Activated CD8-positive, alpha-beta memory T cell treated with anti-CD3 and anti-CD28 coated beads, Interleukin-2, amount 50 U/mL, for 1 hour (primary cell): ENCODE data around the gene TTC33.
"Not testable (repeated sequence)": the region's sequence is repeated elsewhere in the genome, so short reads cannot be mapped to it uniquely, and the experiment has no call there.

Experiments
- DNase-seq: peaks from one replicate; pipeline ENCODE4 v3.0.0-alpha.2; 2020; ENCODE audit errors: extremely low read depth

Gene TTC33

GRCh38 chr5:40653221-40654022, 102.3 kb downstream of the TTC33 start:
- DNase-seq: no peak

GRCh38 chr5:40652441-40653220, 103.1 kb downstream of the TTC33 start:
- DNase-seq: no peak

GRCh38 chr5:40651201-40651600, 104.6 kb downstream of the TTC33 start:
- no peak for DNase-seq

- DNase-seq: no peak
These were observed 106.2 kb downstream of the TTC33 start for GRCh38 chr5:40649463-40650030.

GRCh38 chr5:40648150-40648549, 107.6 kb downstream of the TTC33 start:
- no peak for DNase-seq

- no peak for DNase-seq
These were observed 109.5 kb downstream of the TTC33 start for GRCh38 chr5:40646266-40646665.

- not testable (repeated sequence) for DNase-seq
These were observed 116.2 kb downstream of the TTC33 start for GRCh38 chr5:40639531-40639930.

- DNase-seq: no peak
These were observed 121.2 kb downstream of the TTC33 start for GRCh38 chr5:40634593-40634992.

- DNase-seq: no peak
These were observed 121.6 kb downstream of the TTC33 start for GRCh38 chr5:40634154-40634553.

GRCh38 chr5:40631236-40631635, 124.5 kb downstream of the TTC33 start:
- no peak for DNase-seq

GRCh38 chr5:40630126-40630525, 125.6 kb downstream of the TTC33 start:
- DNase-seq: no peak

- DNase-seq: no peak
These were observed 127.4 kb downstream of the TTC33 start for GRCh38 chr5:40628407-40628806.

- DNase-seq: no peak
These were observed 128.1 kb downstream of the TTC33 start for GRCh38 chr5:40627706-40628105.

- DNase-seq: no peak
These were observed 129.0 kb downstream of the TTC33 start for GRCh38 chr5:40626801-40627200.

- DNase-seq: peak; percentile 5
These were observed 132.0 kb downstream of the TTC33 start for GRCh38 chr5:40623480-40624420.

GRCh38 chr5:40622463-40623252, 133.1 kb downstream of the TTC33 start:
- no peak for DNase-seq

- no peak for DNase-seq
These were observed 136.3 kb downstream of the TTC33 start for GRCh38 chr5:40619421-40619820.

- DNase-seq: no peak
These were observed 136.8 kb downstream of the TTC33 start for GRCh38 chr5:40618926-40619325.

- DNase-seq: no peak
These were observed 139.0 kb downstream of the TTC33 start for GRCh38 chr5:40616781-40617180.

GRCh38 chr5:40615586-40616170, 140.1 kb downstream of the TTC33 start:
- DNase-seq: no peak
